SK-N-DZ (cell line): ENCODE data around the gene PSMF1.

Experiments
- DNase-seq: peaks from one replicate; pipeline ENCODE4 v3.0.0-alpha.2; 2015; ENCODE audit warnings: low spot score

PSMF1 gene

DNA sequence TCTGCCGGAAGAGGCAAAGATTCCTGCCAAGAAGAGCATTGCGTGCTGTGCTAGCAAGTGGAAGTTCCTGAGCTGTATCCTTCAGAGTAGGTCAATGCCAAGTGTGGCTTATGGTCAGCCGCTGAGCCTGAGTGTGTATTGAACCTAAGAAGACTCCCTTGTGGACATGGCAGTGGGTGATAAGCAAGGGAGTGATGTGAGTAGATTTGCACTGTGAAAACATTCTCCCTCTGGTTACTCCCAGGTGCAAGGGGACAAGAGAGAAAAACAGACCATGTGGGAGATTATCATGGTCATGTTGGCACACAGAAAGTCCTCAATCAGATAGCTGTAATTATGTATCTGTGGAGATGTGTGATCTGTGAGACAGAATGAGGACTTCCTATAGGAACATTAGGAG, 72.4 kb downstream of the PSMF1 start:
- DNase-seq, result no peak

DNA sequence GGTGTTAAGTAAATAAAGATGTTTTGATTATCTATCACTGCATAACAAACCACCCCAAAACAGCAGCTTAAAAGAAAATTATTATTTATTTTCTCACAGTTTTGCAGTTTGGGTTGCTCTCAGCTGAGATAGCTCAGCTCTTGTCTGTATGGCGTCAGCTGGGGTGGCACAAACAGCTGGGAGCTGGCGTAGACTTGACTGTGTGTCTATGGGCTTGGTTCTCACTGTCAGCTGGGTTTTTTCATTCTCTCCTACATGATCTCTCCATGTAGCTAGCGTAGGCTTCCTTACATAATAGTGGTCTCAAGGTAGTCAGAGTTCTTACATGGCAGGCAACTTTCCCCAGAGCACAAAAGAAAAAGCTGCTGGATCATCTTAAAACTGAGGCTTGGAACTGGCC, 72.9 kb downstream of the PSMF1 start:
- DNase-seq, result no peak

DNA sequence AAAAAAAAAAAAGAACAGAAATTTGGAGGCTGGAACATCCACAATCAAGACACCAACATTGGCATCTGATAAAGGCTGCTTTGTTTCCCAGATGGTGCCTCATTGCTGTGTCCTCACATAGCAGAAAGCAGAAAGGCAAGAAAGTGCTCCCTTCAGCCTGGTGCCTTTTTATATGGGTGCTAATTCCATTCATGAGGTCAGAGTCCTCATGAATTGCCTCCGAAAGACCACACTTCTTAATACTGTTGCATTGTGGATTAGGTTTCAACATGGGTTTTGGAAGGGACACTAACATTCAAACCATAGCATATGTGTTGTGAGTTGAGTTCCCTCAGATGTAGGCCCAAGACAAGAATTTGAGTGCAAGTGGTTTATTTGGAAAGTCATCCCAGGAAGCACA, 76.8 kb downstream of the PSMF1 start:
- no peak for DNase-seq

DNA sequence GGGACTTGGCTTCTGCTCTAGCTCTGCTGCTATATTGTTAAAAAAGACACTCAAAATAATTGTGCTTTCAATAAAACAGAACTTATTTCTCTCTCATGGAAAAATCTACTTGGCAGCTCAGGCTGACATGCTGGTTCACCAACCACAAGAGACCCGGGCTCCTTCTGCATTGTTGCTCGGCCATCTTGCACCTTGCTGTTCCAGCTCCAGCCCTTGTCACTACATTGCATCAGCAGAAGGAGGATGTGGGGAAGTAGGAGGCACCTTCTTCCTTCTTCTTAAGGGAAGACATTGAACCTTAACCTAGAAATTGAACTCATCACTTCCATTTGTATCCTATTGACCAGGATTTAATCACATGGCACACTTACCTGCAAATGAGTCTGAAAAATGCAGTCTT, 78.2 kb downstream of the PSMF1 start:
- DNase-seq, result no peak

DNA sequence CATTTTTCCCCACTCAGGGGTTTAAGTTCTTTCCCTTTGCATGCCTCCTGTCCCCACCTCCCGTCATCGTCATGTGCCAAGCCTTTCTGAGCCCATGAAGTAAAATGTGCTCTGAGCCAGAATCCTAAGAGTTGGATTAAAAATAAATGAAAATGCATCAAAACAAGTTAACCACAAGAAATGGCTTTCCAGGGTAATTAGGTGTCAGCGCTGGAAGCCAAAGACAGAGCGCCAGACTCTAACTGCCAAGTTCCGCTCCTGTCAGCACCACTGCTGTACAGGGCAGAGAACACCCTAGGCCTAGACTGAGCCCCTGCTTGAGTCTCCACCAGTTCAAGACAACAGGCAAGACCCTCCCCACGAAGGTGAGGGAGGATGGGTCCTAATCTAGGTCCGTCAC, 79.4 kb downstream of the PSMF1 start:
- DNase-seq, result no peak

DNA sequence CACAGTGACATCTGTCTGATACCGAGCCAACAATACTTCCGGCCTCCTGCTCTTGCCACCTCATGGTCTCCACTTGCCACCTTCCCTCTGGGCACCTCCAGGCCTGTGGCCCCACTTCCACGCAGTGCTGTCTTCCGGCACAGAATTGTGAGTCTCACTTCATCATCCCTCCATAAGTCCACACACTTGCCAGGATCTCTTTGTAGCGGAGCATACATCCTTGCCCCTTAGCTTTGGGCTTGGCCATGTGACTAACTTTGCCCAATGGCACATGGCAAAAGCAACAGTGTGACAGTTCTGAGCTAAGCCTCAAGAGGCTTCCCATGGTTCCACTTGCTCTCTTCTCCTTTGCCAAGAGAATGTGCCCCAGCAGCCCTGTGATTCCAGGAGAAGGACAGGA, 80.3 kb downstream of the PSMF1 start:
- no peak for DNase-seq

DNA sequence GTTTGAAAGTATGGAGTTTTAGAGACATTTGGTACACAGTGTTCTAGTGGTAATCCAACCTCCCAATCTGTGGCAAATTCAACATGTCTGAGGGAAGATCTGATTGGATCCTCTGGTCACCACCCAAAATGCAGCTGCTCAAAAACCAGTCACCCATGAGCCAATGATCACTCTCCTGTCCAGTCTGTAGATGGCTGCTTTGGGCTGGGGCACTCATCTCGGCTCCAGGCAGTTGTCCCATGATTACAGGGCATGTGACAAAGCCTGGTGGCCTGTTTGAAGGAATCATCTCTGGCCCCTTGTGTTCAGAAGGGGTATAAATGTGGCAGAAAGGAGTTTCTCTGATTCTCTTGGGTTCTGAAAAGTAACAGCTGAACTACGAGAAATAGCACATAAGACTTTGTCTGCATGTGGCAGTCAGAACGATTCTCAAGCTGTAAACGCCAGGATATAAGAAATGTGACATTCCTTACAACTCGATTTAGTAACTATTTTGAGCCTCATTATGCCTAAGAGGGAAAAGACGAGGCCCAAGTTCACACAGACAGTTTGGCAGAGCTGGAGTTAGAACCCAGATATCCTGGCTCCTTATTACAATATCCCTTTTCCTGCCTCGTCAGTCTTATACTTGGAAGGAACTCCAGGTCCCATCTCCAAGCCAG, 80.9 kb downstream of the PSMF1 start:
- DNase-seq, result no peak

DNA sequence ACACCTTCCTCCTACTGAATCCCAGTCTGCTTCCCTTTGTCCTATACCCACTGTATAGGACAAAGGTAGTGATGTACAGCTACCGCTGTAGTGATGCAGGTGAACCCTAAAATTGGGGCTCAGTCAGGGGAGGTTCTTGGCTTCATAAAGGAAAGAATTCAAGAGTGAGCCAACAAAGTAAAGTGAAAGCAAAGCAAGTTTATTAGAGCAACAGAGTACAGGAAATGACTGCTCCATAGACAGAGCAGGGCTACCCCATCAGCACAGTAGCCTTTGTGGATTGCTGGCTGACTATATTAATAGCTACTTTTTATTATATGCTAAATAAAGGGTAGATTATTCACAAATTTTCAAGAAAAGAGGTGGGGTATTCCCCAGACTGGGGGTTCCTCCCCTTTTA, 81.6 kb downstream of the PSMF1 start:
- DNase-seq, result no peak

DNA sequence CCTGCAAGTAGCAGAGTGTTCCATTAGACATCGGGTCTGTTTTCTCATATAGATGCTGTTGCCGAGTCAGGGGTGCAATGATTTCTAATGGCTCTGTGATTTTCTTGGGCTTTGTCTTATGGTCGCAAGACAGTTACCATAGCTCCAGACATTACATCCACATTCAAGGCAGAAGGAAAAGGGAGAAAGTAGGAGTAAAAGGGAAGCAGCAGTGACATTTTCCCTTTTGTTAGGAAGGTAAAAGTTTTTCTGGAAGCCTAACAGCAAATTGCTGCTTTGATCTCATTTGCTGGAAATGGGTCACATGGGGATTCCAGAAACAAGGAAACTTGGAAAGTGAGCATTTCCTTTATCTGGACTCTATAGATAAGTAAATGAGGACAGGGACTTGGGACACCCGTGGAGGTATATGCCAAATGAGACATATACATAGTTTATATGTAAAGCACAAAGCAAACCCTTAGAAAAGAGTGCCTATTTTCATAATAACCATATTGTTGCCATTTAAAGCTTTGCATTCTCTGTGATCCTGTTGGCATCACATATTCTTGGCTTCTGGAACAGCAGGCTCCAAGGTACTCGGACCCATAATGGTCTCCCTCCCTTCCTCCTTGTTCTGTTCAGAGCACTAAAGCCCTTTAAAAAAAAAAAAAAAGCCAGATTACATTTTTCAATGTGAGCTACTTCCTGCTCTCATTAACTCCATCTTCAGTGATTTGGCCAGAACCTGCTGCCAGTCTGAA, 84.5 kb downstream of the PSMF1 start, which contains the start of gene C20orf202:
Gene C20orf202, plus strand, starts transcription at position 693 of the 743 bp plus-strand sequence. CDS start 132 bp downstream, outside the sequence.
- no peak for DNase-seq

DNA sequence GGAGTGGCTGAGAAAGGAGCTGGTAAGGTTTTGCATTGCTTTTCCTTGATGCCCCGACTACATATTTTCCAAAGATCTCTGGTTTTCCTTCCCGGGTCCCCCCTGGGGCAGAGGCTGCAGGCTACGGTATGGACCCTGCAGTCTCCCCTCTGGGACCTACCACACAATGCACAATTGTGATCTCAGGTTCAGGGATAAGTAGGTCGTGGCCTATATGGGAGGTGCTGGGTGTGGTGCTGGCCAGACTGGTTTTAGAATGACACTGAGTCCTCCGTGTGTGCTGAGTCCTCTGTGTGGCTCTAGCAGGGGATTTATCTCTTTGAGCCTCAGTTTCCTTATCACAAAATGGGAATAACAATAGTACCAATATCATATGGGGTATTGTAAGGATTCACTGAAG, 85.2 kb downstream of the PSMF1 start:
- DNase-seq, result no peak

DNA sequence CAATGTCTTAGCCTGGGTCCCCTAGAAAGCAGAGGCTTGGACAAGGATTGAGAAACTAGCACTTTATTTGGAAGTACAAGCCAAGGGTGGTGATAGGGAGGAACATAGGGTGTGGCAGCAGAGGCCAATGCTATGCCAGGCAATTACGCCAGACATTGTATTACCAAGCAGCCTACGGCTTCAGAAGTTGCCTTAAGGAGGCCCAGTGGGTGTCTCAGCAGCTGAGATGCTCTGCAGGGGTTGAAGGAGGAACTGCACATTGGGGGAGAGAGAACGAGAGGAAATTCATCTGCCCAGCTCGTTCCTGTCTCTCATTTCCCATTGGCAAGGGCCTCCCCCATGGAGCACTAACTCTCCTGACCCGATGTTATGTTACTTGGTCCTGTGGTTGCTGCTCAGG, 85.7 kb downstream of the PSMF1 start:
- DNase-seq, result no peak

DNA sequence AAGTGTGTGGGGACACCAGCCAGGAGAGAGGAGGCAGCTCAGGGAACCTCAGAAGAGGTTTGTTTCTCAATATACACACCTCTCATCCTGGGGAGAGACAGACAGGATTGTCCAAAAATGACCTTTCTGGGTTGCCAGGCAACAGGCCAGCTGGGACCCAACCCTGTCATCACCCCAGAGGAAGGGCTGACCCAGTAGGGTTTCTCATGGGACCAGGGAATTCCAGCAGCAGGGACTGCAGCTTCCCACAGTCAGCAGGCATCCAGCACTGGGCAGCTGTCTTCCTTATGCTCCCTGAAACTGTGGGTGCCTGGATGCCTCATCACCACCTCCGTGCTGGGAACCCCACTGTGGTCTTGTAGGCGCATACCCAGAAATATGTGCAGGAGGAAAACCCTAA, 86.2 kb downstream of the PSMF1 start:
- DNase-seq, result no peak

DNA sequence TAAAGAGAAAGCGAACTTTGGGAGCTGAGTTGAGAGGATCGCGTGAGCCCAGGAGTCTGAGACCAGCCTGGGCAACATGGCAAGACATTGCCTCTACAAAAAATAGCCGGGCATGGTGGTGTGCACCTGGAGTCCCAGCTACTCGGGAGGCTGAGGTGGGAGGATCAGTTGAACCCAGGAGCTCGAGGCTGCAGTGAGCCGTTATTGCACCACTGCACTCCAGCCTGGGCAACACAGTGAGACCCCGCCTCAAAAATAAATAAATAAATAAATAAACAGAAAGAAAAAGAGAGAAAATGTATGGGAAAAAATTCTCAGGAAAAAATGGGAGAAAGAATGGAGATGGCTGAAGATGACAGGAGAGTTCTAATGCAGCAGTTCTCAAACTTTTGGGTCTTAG, 87.4 kb downstream of the PSMF1 start:
- no peak for DNase-seq

DNA sequence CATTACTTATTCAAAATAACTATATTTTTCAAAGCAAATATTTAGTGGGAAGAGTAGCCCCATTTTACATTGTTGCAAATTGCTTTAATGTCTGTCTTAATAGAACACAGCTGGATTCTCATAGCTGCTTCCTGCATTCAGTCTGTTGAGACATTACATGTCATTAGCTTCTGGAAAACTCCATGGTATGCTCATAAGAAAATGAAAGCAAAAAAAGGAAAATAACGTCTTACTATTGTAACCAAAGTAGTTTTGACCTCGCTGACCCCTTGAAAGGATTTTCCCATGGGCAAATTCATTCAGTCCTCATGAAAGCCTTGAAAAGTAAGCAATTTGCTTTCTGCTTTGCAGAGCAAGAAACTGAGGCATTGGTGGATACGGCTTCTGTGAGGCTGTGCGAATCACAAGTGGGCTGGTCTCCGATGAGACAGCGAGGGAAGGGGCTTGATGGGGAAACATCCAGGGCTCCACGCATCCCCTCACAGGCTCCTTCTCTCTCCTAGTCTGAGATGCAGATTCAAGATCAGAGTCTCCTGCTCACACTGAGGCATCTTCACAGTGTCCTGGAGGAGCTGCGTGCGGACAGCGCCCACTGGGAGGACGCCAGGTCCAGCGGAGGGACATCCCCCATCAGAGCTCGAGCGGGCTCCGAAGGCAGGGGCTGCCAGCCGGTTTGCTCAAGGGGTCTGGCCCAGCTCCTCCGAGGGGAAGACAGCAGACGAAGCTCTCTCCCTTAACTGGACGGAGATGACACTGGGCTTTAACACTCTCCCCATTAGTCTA, 88.2 kb downstream of the PSMF1 start:
- no peak for DNase-seq

DNA sequence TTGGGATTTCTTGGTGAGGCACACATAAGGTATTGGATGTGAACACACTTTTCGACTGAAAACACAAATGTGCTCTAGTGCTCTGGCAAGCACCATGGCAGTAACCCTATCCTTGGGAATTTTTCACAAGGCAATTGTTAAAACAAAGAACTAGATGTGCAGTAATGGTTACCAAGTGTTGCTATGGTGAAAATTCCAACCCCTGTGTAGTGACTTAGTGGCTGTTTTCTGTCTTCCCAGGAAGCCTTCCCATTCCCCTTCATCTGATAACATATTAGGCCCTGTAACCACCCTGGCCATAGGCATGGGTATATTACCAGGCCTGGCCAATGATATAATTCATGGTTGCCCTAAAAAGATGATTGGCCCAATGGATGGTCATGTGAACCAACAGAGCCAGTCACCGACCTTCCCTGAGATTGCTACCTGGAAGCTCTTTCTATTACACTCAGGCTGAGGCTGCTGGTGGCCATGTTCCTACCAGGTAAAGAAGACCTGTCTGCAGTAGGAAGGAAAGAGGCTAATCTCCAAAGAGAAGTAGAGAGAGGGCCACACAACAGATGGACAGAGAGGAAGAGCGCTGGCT, 89.0 kb downstream of the PSMF1 start:
- peak; percentile 29 for DNase-seq

DNA sequence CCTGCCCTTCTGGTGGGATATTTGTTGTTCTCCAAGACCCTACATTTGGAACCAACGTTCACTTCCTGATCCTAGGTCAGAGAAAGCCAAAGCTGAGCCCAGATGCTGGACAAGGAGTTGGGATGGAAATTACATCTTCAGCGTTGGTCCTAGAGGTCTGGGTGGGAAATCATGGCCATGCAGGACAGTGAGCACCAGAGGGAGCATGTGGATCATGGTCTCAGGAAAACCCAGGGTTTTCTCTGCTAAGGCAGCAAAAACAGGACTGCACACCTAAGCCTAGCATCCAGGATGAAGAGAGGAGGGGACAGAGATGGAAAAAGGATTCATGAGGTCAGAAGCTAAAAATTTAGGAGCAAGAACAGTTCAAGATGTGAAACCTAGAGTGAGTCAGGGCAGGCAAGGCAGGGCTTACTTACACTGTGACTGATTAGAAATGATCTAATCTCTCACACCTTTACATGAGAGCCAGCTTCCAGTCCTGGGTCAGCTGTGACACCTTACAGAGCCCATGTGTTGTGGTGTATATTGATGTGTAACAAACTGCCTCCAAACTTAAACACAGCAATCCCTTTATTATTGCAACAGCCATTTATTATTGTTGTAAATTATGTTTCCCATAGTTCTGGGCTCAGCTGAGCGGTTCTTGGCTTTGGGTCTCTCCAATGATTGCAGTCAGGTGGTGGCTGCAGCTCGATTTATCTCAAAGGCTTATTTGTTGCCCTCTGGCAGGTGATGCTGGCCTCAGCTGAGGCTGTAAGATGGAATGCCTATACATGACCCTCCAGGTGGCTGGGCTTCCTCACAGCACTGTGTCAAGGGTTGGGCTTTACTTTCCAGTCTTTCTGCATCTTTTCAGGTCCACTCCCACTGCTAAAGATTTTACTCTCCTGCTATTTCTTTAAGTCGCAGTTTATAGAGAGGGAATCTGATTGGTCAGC, 91.3 kb downstream of the PSMF1 start:
- DNase-seq, result peak; percentile 47

DNA sequence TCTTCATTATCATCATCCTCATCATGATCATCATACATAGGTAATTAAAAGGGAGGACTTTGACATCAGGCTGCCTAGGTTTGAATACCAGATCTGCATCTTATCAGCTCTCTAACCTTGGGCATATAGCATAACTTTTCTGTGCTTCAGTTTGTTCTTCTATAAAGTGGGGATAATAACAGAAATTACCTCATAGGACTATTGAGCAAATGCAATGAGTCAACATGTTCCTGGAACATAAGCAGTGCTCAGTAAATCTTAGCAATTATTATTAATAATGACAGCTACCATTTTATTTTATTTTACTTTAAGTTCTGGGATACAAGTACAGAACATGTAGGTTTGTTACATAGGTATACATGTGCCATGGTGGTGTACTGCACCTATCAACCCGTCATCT, 92.1 kb downstream of the PSMF1 start:
- DNase-seq, result no peak

DNA sequence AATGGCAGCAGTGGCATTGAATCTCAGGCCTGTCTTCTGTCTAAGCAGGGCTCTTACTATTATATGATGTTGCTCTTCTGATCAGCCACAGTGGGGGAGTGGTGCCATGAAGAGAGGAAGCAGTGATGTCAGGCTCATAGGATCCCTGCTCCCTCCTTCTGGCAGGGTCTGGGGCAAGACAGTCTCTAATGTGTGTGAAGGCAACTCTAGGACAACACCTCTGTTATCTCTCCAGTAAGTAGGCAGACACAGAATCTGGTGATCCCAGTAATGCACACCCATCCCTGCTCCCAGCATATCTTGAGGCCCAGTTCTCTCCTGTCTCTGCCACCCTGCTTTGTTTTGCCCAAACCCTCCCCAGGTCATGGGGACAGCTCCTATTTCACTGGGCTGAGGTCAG, 93.6 kb downstream of the PSMF1 start:
- no peak for DNase-seq

DNA sequence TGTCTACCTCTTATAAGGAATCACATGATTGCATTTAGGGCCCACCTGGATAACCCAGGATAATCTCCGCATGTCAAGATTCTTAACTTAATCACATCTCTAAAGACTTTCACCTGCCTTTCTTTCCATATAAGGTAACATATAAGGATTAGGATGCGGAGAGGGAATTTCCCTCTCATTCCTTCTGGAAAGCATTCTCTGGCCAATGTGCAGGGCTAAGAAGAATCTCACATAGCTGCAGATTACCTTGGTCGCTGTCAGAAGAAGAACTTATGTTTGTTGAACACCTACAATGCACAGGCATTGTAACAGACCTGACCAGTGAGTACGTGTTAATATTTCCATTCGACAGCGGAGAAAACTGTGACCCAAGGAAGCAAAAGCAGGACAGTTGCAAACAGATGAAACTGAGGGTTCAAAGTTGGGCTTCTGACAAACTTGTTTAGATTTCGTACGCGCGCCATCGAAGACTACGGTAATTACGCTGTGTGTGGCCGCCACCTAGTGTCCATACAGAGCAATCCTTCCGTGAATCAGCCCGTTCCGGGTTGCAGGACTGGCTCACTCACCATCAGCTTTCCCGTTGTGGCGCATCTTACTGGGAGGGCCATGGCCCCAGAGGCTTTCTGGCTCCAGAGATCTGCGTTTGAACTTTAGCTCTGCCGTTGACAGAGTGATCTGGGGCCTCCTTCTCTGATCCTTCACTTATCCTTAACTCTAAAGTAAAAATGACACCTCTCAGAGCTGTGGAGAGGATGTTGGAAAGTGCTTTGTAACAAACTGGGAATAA, 94.4 kb downstream of the PSMF1 start:
- peak; percentile 72 for DNase-seq

DNA sequence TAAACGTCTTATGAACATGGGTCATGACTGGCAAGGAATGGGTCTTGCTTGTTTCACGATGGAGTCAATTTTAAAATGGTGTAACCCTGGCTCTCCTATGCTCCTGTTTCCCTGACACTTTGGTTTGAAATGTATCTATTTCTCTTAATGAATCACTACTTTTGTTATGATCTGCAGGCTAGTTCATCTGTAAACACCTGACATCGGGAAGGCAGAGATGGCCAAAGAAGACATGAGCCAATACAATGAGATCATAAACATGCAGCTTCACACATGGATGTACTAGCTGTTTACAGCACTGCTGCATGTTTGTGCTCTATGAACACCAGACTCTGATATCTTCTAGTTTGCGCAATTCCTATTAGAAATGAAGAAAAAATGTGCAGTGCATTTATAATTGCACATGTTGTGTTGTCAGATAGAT, 96.4 kb downstream of the PSMF1 start:
- DNase-seq, result no peak
